Fibroblast of the aortic adventitia (primary cell): Measurements from ENCODE around the gene LIPA. TPM values are rescaled to one million over a fixed set of nuclear protein-coding genes. Genes with fewer than 3 reads are reported as not detected.
A peak's percentile ranks its signal among the peaks of the same experiment; 100 is the strongest.

Source experiments
- DNase-seq: peaks from one replicate; pipeline ENCODE4 v3.0.0-alpha.2; 2010; ENCODE audit warnings: low read depth
- H3K4me3 ChIP-seq: 2 replicates; pipeline ENCODE4 v1.5.1; 2011; ENCODE audit warnings: low read depth, mild to moderate bottlenecking, control low read depth, low read length, moderate library complexity
- CTCF ChIP-seq: IDR thresholded peaks from 2 replicates; pipeline ENCODE4 v1.5.1; 2011; ENCODE audit warnings: mild to moderate bottlenecking, low read length, control low read depth, inconsistent platforms; ENCODE audit not compliant: insufficient read depth
- total RNA-seq: library from RNA; depleted of rRNA; stranded (reverse); fragments of >200 nt; gene quantifications from 2 replicates; pipeline ENCODE4 v1.2.3, GENCODE V29; 2012; ENCODE audit warnings: low replicate concordance

Gene LIPA
- total RNA-seq, 1 donor: 55.2 TPM

GRCh38 chr10:89221919-89222318 is 29.7 kb downstream of the LIPA start:
- no peak for TF ChIP-seq CTCF
- H3K4me3 ChIP-seq: no peak overlapping the region
- no peak for DNase-seq

GRCh38 chr10:89219513-89220218 is 31.9 kb downstream of the LIPA start:
- TF ChIP-seq CTCF: no peak
- no peak for DNase-seq
- H3K4me3 ChIP-seq: no peak overlapping the region

GRCh38 chr10:89217057-89217990 is 34.3 kb downstream of the LIPA start:
- H3K4me3 ChIP-seq: no peak overlapping the region
- TF ChIP-seq CTCF: peak; percentile 60
- DNase-seq: peak; percentile 83

GRCh38 chr10:89216056-89216455 is 35.5 kb downstream of the LIPA start:
- no peak for DNase-seq
- no peak for TF ChIP-seq CTCF
- no peak overlapping the region for H3K4me3 ChIP-seq

GRCh38 chr10:89215511-89215910 is 36.1 kb downstream of the LIPA start:
- TF ChIP-seq CTCF: no peak
- peak; percentile 13 for DNase-seq
- H3K4me3 ChIP-seq: no peak overlapping the region

- TF ChIP-seq CTCF: no peak
- no peak for DNase-seq
- no peak overlapping the region for H3K4me3 ChIP-seq
These were observed 36.9 kb downstream of the LIPA start for GRCh38 chr10:89214566-89215165.
